Esophagus muscularis mucosa (tissue), 4 donors: Measurements from ENCODE around the gene EFNB1. TPM values are rescaled to one million over a fixed set of nuclear protein-coding genes. Genes with fewer than 3 reads are reported as not detected.
"Not testable (repeated sequence)": the region's sequence is repeated elsewhere in the genome, so short reads cannot be mapped to it uniquely, and the experiment has no call there.

ENCODE experiments used
- DNase-seq: peaks from one replicate; pipeline ENCODE4 v3.0.0-alpha.2; 2017; ENCODE audit errors: extremely low spot score
- H3K27ac ChIP-seq, 4 donors: fragments of 200-600 bp; sonication (generic); replicated peaks in 1 of 4; 1 replicate in 3 of 4; 2 replicates in 1 of 4; pipeline ENCODE4 v1.5.1; 2016 to 2019; ENCODE audit warnings: mild to moderate bottlenecking in 1 of 4
- H3K27me3 ChIP-seq, 4 donors: fragments of 200-600 bp; sonication (generic); one replicate each; pipeline versions ENCODE4 v1.5.1 to v1.6.0; 2016 to 2019
- H3K36me3 ChIP-seq, 4 donors: fragments of 200-600 bp; sonication (generic); one replicate each; pipeline ENCODE4 v1.5.1; 2016 to 2019
- H3K4me1 ChIP-seq, 4 donors: fragments of 200-600 bp; sonication (generic); one replicate each; pipeline ENCODE4 v1.5.1; 2016 to 2019
- H3K4me3 ChIP-seq, 4 donors: fragments of 200-600 bp; sonication (generic); 1 replicate in 2 of 4; 2 replicates in 2 of 4; pipeline ENCODE4 v1.5.1; 2016 to 2019; ENCODE audit warnings: mild to moderate bottlenecking in 4 of 4, moderate library complexity in 1 of 4
- H3K9me3 ChIP-seq, 4 donors: fragments of 200-600 bp; sonication (generic); 1 replicate in 3 of 4; 2 replicates in 1 of 4; pipeline ENCODE4 v1.5.1; 2016 to 2019
- CTCF ChIP-seq, 3 experiments: fragments of 200-600 bp in 2 of 3; fragments of 450-650 bp in 1 of 3; sonication (generic) in 2 of 3; IDR thresholded peaks; one replicate each; pipeline ENCODE4 v1.5.1; 2017 to 2019; ENCODE audit warnings: antibody characterized with exemption in 3 of 3, mild to moderate bottlenecking in 2 of 3, moderate library complexity in 1 of 3
- EP300 ChIP-seq: sonication (generic); formaldehyde crosslinking; IDR thresholded peaks from one replicate; pipeline ENCODE4 v1.6.1; 2017; ENCODE audit warnings: antibody characterized with exemption
- POLR2A ChIP-seq: fragments of 450-650 bp; IDR thresholded peaks from one replicate; pipeline ENCODE4 v1.6.1; 2017; ENCODE audit warnings: antibody characterized with exemption, moderate library complexity, mild to moderate bottlenecking, low read depth
- POLR2AphosphoS5 ChIP-seq, 2 donors: sonication (generic); formaldehyde crosslinking; IDR thresholded peaks; one replicate each; pipeline ENCODE4 v1.6.1; 2017; ENCODE audit warnings: antibody characterized with exemption in 2 of 2
- WGBS: methylation state at CpG from one replicate; pipeline ENCODE4 v1.1.5; 2018; 5-methylcytosine and 5-hydroxymethylcytosine counted together
- intact Hi-C: fragments of 100-400 bp; cut with DNase I; formaldehyde crosslinking; loops from one replicate; pipeline ENCODE4 v1.15.1; 2023
- total RNA-seq, 4 donors: library from RNA; depleted of rRNA; stranded (reverse); fragments of >200 nt; gene quantifications; one replicate each; pipeline versions ENCODE4 v1.1.0 to v1.2.1, GENCODE V29; 2016

EFNB1 gene
- total RNA-seq, 4 donors from 2014 or later, result 16.2 to 37.3 (median 23.9) TPM

- no peak for DNase-seq
- H3K27ac ChIP-seq, result no peak overlapping the region
- H3K4me1 ChIP-seq, result peaks cover 0 to 4% (median 0%) of the 10 kb centered on the region in 4 donors
- H3K27me3 ChIP-seq, result no peaks in the 10 kb centered on the region
- H3K4me3 ChIP-seq, result no peak overlapping the region
- TF ChIP-seq POLR2A, result no peak
- no peak for TF ChIP-seq EP300
- TF ChIP-seq POLR2AphosphoS5 (IDR thresholded peaks at IDR 0.05), result no peak
- no peak for TF ChIP-seq CTCF (IDR thresholded peaks at IDR 0.05)
- intact Hi-C loops, result no loop called here
- no peaks in the 10 kb centered on the region for H3K36me3 ChIP-seq
- no peaks in the 10 kb centered on the region for H3K9me3 ChIP-seq
- WGBS, result 100% methylated on average over 1 of the region's 1 CpG
Observed at GRCh38 chrX:68792083-68792482, 36.7 kb upstream of the EFNB1 start.

GRCh38 chrX:68794461-68794860 is 34.4 kb upstream of the EFNB1 start:
- Histone ChIP-seq H3K4me1 (peaks cover 0 to 4% (median 0%) of the 10 kb centered on the region in 4 donors), H3K9me3 (peaks cover 0 to 13% (median 0%) of the 10 kb centered on the region in 4 donors), H3K4me3 (no peak overlapping the region), H3K27ac (no peak overlapping the region), H3K36me3 (no peaks in the 10 kb centered on the region), H3K27me3 (no peaks in the 10 kb centered on the region)
- WGBS, result 48% methylated on average over 3 of the region's 4 CpGs
- no peak for DNase-seq
- no peak for TF ChIP-seq POLR2A
- TF ChIP-seq CTCF (IDR thresholded peaks at IDR 0.05), result no peak
- TF ChIP-seq POLR2AphosphoS5 (IDR thresholded peaks at IDR 0.05), result no peak
- no peak for TF ChIP-seq EP300
- intact Hi-C loops, result no loop called here

GRCh38 chrX:68795741-68796140 is 33.1 kb upstream of the EFNB1 start:
- Histone ChIP-seq H3K4me1 (peaks cover 0 to 4% (median 0%) of the 10 kb centered on the region in 4 donors), H3K4me3 (no peak overlapping the region), H3K36me3 (no peaks in the 10 kb centered on the region), H3K9me3 (peaks cover 0 to 15% (median 0%) of the 10 kb centered on the region in 4 donors), H3K27ac (no peak overlapping the region), H3K27me3 (no peaks in the 10 kb centered on the region)
- intact Hi-C loops, result no loop called here
- no peak for TF ChIP-seq POLR2AphosphoS5 (IDR thresholded peaks at IDR 0.05)
- TF ChIP-seq EP300, result no peak
- TF ChIP-seq POLR2A, result no peak
- no peak for TF ChIP-seq CTCF (IDR thresholded peaks at IDR 0.05)
- DNase-seq, result no peak
- 57% methylated on average over 3 of the region's 3 CpGs for WGBS

GRCh38 chrX:68798400-68798799 is 30.4 kb upstream of the EFNB1 start:
- H3K27ac ChIP-seq, H3K36me3 ChIP-seq, H3K27me3 ChIP-seq, DNase-seq, H3K4me1 ChIP-seq, H3K4me3 ChIP-seq, intact Hi-C loops: not testable (repeated sequence)
- peaks cover 0 to 15% (median 0%) of the 10 kb centered on the region in 4 donors for H3K9me3 ChIP-seq

- 67% methylated on average over 4 of the region's 4 CpGs for WGBS
Observed at GRCh38 chrX:68801737-68802290, 27.0 kb upstream of the EFNB1 start.

More at GRCh38 chrX:68801737-68802290, 27.0 kb upstream of the EFNB1 start:
- H3K4me3 ChIP-seq, result no peak overlapping the region
- H3K4me1 ChIP-seq, result no peaks in the 10 kb centered on the region
- H3K27ac ChIP-seq, result no peak overlapping the region
- intact Hi-C loops, result no loop called here
- H3K9me3 ChIP-seq, result peaks cover 0 to 15% (median 0%) of the 10 kb centered on the region in 4 donors
- no peak for DNase-seq
- no peaks in the 10 kb centered on the region for H3K36me3 ChIP-seq
- TF ChIP-seq POLR2AphosphoS5 (IDR thresholded peaks at IDR 0.05), result no peak
- no peak for TF ChIP-seq POLR2A
- TF ChIP-seq CTCF (IDR thresholded peaks at IDR 0.05), result no peak
- TF ChIP-seq EP300, result no peak
- no peaks in the 10 kb centered on the region for H3K27me3 ChIP-seq
